Measurements from ENCODE around the gene KRT72. TPM values are rescaled to one million over a fixed set of nuclear protein-coding genes. Genes with fewer than 3 reads are reported as not detected.

Gene KRT72
- total RNA-seq, 1 experiment from 2014 or later, result not detected

DNA sequence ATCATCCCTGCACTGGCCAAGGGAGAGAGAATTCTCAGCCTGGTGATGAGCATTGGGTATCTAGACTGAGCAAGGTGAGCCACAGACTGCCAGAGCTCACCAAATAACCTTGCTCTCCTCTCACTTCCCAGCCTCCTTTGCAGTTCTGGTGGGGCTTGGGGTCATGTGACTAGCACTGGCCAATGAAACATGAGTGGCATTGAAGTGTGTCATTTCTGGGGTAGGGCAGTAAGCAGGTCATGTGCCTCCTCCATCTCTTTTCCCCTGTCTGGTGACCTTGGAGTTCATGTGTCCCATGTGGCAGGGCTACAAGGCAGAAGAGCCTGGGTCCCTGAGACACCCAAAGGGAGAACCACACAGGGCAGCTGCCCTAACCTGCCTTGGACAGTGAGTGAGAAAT lies 3.6 kb upstream of the KRT72 start:
- no peak for DNase-seq
- no peak for TF ChIP-seq EZH2phosphoT487 (IDR thresholded peaks at IDR 0.05; ENCODE audit: borderline replicate concordance, low read length)
- TF ChIP-seq, protein P1, sequence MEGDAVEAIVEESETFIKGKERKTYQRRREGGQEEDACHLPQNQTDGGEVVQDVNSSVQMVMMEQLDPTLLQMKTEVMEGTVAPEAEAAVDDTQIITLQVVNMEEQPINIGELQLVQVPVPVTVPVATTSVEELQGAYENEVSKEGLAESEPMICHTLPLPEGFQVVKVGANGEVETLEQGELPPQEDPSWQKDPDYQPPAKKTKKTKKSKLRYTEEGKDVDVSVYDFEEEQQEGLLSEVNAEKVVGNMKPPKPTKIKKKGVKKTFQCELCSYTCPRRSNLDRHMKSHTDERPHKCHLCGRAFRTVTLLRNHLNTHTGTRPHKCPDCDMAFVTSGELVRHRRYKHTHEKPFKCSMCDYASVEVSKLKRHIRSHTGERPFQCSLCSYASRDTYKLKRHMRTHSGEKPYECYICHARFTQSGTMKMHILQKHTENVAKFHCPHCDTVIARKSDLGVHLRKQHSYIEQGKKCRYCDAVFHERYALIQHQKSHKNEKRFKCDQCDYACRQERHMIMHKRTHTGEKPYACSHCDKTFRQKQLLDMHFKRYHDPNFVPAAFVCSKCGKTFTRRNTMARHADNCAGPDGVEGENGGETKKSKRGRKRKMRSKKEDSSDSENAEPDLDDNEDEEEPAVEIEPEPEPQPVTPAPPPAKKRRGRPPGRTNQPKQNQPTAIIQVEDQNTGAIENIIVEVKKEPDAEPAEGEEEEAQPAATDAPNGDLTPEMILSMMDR (conservative IDR thresholded peaks at IDR 0.05; ENCODE audit: low read depth, low read length), result no peak
- no peak for TF ChIP-seq EZH2 (IDR thresholded peaks at IDR 0.05; ENCODE audit: low read length, unreplicated experiment)
- Histone ChIP-seq H3K9me2 (replicated peaks; ENCODE audit: low read length) (no peaks in the 10 kb centered on the region), H4K20me1 (ENCODE audit: low read length) (no peaks in the 10 kb centered on the region), H3F3A (ENCODE audit: low read length, unreplicated experiment) (no peaks in the 10 kb centered on the region), H3K4me3 (ENCODE audit: low read length) (no peak overlapping the region), H3K79me2 (ENCODE audit: low read length) (no peaks in the 10 kb centered on the region), H3K9ac (ENCODE audit: low read length) (no peak overlapping the region), H3K27me3 (ENCODE audit: low read length) (peaks cover 25% of the 10 kb centered on the region), H3K36me3 (ENCODE audit: low read depth, low read length) (no peaks in the 10 kb centered on the region), H3K4me2 (ENCODE audit: low read length) (no peak overlapping the region), H3K27ac (ENCODE audit: low read length) (no peak overlapping the region), H2AFZ (ENCODE audit: low read length) (no peak overlapping the region), H3K9me3 (ENCODE audit: low read length) (no peaks in the 10 kb centered on the region), H3K4me1 (ENCODE audit: insufficient read depth, low read length) (no peaks in the 10 kb centered on the region; the same call in 1 of the 2 replicates)
- no peak for ATAC-seq
- intact Hi-C loops (cut with micrococcal nuclease), result no loop called here
- ChIA-PET CTCF (no interaction called here), POLR2A (ENCODE audit: unreplicated experiment) (no interaction called here)
- BruUV-seq (replicated peaks), result no TSS peak

DNA sequence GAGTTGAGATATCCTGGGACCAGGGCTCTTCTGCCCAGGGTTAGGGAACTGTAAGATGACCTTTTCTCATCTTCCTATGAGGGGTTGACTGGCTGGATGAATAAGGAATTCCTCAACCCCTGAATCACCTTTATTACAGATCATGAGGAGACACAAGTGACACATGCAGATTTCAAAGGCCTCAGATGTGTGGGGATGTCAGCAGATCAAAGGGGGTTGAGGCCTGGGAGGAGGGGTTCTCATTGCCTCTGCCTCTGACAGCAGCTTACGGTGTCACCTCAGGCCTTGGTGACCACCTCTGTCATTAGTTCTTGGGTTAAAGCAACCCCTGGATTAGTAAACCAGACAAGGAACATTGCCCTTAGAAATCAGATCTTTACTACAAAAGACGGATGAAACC lies 2.1 kb upstream of the KRT72 start:
- ChIA-PET CTCF (no interaction called here), POLR2A (ENCODE audit: unreplicated experiment) (no interaction called here)

DNA sequence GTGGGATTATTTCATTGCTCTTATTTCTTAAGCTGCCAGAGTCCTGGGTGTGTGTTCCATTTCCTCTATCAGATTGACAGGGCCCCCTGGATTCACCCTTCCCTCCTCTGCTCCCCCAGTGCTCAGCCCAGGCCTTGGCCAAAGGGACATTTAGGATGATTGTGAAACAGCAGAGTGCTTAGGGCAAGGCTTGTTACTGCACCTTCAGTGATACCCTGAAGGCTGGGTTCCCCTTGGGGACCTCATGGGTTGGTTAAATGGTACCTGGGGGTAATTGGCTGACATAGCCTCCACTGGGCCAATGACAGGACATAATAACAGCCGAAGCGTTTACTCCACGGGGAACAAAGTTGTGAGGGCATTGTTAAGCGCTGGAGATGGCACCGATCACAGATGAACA lies 1.3 kb upstream of the KRT72 start:
- TF ChIP-seq, protein P1 (conservative IDR thresholded peaks at IDR 0.05; ENCODE audit: low read depth, low read length), result no peak
- no peak for TF ChIP-seq EZH2phosphoT487 (IDR thresholded peaks at IDR 0.05; ENCODE audit: borderline replicate concordance, low read length)
- TF ChIP-seq EZH2 (IDR thresholded peaks at IDR 0.05; ENCODE audit: low read length, unreplicated experiment), result no peak
- Histone ChIP-seq H3K4me1 (ENCODE audit: insufficient read depth, low read length) (no peaks in the 10 kb centered on the region; the same call in 1 of the 2 replicates), H3K4me2 (ENCODE audit: low read length) (no peak overlapping the region), H3K27me3 (ENCODE audit: low read length) (peaks cover 20% of the 10 kb centered on the region), H3F3A (ENCODE audit: low read length, unreplicated experiment) (no peaks in the 10 kb centered on the region), H3K9ac (ENCODE audit: low read length) (no peak overlapping the region), H3K9me3 (ENCODE audit: low read length) (no peaks in the 10 kb centered on the region), H4K20me1 (ENCODE audit: low read length) (no peaks in the 10 kb centered on the region), H2AFZ (ENCODE audit: low read length) (no peak overlapping the region), H3K36me3 (ENCODE audit: low read depth, low read length) (no peaks in the 10 kb centered on the region), H3K79me2 (ENCODE audit: low read length) (no peaks in the 10 kb centered on the region), H3K4me3 (ENCODE audit: low read length) (no peak overlapping the region), H3K27ac (ENCODE audit: low read length) (no peak overlapping the region), H3K9me2 (replicated peaks; ENCODE audit: low read length) (no peaks in the 10 kb centered on the region)
- intact Hi-C loops (cut with micrococcal nuclease), result no loop called here
- ATAC-seq, result no peak
- ChIA-PET POLR2A (ENCODE audit: unreplicated experiment) (no interaction called here), CTCF (no interaction called here)
- BruUV-seq (replicated peaks), result no TSS peak
- no peak for DNase-seq

More for the DNA sequence above, 2.1 kb upstream of the KRT72 start:
- DNase-seq, result peak; percentile 26
- Histone ChIP-seq H4K20me1 (ENCODE audit: low read length) (no peaks in the 10 kb centered on the region), H3K9ac (ENCODE audit: low read length) (no peak overlapping the region), H3K79me2 (ENCODE audit: low read length) (no peaks in the 10 kb centered on the region), H3K4me1 (ENCODE audit: insufficient read depth, low read length) (no peaks in the 10 kb centered on the region; the same call in 1 of the 2 replicates), H3K9me3 (ENCODE audit: low read length) (no peaks in the 10 kb centered on the region), H3K4me3 (ENCODE audit: low read length) (no peak overlapping the region), H3K4me2 (ENCODE audit: low read length) (no peak overlapping the region), H2AFZ (ENCODE audit: low read length) (no peak overlapping the region), H3K27ac (ENCODE audit: low read length) (no peak overlapping the region), H3F3A (ENCODE audit: low read length, unreplicated experiment) (no peaks in the 10 kb centered on the region), H3K36me3 (ENCODE audit: low read depth, low read length) (no peaks in the 10 kb centered on the region), H3K27me3 (ENCODE audit: low read length) (peaks cover 28% of the 10 kb centered on the region), H3K9me2 (replicated peaks; ENCODE audit: low read length) (no peaks in the 10 kb centered on the region)
- BruUV-seq (replicated peaks), result no TSS peak
- intact Hi-C loops (cut with micrococcal nuclease), result no loop called here
- ATAC-seq, result no peak
- TF ChIP-seq, protein P1 (conservative IDR thresholded peaks at IDR 0.05; ENCODE audit: low read depth, low read length), result no peak
- no peak for TF ChIP-seq EZH2phosphoT487 (IDR thresholded peaks at IDR 0.05; ENCODE audit: borderline replicate concordance, low read length)
- no peak for TF ChIP-seq EZH2 (IDR thresholded peaks at IDR 0.05; ENCODE audit: low read length, unreplicated experiment)
